RKO (cell line): ENCODE measurements around the gene GPR155.
"Not testable (repeated sequence)": the region's sequence is repeated elsewhere in the genome, so short reads cannot be mapped to it uniquely, and the experiment has no call there.

Source experiments
- DNase-seq: peaks from one replicate; pipeline ENCODE4 v3.0.0-alpha.2; 2016; ENCODE audit warnings: low spot score

GPR155 gene

DNA sequence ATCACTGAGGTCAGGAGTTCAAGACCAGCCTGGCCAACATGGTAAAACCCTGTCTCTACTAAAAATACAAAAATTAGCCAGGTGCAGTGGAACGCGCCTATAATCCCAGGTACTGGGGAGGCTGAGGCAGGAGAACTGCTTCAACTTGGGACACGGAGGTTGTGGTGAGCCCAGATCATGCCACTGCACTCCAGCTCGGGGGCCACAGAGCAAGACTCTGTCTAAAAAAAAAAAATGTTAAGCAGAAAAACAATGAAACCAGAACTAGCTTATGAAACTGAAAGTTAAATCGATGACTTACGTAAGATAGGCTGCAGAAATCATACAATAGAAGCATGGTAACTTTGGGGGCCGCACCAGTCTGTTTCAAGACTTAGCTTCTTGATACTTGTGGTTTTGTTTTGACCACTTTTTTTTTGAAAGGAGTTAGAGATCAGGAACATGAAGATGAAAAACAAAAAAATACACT lies 6.2 kb upstream of the GPR155 start:
- no peak for DNase-seq

DNA sequence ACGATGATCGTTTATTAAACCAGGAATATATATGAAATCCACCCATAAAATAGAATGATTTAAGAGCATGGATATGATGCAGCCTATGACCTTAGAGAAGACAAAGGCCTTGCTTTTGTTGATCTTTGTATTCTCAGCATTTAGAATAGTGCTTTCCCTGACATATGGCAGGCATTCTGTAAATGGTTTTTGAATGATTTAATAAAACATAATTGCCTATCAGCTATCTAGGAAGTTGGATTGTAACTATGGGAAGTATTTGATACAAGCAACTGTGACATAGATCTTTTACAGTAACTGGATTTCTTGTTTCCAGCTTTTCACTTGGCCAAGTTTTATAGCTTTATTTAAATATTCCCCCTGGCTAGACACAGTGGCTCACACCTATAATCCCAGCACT lies 5.1 kb upstream of the GPR155 start:
- no peak for DNase-seq

DNA sequence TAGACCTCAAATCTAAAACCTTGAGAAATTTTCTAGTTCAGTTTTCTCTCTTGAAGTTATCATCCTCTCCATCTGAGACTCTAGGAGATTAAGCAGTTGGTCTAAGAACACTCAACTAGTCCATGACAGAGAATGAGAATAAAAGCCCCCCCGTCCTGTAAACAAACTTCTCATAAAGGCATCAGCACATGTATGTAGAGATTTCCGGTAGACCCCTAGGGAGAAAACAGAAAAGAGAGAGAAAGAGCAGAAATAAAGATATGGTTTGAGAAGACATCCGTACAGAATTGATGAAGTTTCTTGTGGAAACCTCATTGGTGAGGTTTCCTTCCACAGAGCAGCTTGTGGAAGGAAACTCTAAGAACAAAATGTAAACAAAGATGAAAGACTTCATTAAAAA lies 3.2 kb upstream of the GPR155 start:
- DNase-seq: no peak

DNA sequence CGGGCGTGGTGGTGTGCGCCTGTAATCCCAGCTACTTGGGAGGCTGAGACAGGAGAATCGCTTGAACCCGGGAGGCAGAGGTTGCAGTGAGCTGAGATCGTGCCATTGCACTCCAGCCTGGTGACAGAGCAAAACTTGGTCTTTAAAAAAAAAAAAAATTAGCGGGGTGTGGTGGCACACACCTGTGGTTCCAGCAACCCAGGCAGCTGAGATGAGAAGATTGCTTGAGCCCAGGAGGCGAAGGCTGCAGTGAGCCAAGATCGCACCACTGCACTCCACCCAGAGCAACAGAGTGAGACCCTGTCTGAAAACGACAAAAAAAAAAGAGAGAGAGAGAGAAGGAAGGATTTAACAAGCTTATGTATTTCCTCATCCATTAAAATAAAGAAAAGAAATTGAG lies 2.7 kb upstream of the GPR155 start:
- DNase-seq: not testable (repeated sequence)

- no peak for DNase-seq
These were observed 962 bp upstream of the GPR155 start for GRCh38 chr2:174487820-174488162.

GRCh38 chr2:174487108-174487819 lies 435 bp upstream of the GPR155 start:
- peak; percentile 97 for DNase-seq

- DNase-seq: peak; percentile 60
These were observed 854 bp downstream of the GPR155 start for GRCh38 chr2:174485788-174486562.

DNA sequence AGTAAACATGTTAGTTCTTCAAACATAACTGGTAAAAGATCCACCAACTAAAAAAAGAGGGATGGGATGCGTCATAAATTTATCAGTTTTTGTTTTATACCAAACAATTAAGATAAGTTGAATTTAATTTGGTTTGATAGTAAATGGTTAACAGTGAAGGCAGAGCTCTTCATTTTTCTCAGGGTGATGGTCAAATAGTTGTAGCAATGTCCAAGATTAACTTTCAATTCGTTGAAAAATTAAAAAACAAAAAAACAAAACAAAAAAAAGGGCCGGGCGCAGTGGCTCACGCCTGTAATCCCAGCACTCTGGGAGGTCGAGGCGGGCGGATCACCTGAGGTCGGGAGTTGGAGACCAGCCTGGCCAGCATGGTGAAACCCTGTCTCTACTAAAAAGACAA lies 1.8 kb downstream of the GPR155 start:
- not testable (repeated sequence) for DNase-seq

DNA sequence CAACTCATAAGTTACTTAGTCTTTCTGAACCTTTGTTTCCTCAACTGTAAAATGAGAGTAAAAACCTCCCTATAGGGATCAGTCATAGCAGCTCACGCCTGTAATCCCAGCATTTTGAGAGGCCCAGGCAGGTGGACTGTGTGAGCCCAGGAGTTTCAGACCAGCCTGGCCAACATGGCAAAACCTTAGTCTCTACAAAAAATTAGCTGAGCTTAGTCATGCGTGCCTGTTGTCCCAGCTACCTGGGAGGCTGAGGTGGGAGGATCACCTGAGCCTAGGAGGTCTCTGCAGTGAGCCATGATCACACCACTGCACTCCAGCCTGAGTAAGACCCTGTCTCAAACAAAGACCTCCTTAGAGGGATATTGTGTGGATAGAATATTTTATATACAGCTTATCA lies 2.3 kb downstream of the GPR155 start:
- DNase-seq: no peak

DNA sequence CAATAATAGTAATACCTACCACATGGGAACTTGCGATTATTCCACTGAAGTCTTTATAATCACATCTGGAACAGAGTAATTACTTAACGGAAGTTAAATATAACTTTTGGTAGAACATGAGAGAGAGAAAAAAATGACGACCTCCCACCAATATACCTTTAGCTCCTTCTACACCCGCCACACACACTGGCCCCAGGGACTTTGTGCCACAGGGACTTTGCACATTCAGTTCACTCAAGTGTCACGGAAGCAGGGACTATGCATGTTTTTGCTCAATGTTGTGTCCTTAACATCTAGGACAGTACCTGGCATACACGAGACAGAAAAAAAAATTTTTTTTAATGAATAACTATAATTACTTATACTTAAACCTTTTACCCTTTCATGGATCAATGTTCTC lies 4.0 kb downstream of the GPR155 start:
- DNase-seq: no peak

- DNase-seq: no peak
These were observed 9.1 kb downstream of the GPR155 start for GRCh38 chr2:174477759-174478158.

- DNase-seq: no peak
These were observed 13.0 kb downstream of the GPR155 start for GRCh38 chr2:174473796-174474195.

DNA sequence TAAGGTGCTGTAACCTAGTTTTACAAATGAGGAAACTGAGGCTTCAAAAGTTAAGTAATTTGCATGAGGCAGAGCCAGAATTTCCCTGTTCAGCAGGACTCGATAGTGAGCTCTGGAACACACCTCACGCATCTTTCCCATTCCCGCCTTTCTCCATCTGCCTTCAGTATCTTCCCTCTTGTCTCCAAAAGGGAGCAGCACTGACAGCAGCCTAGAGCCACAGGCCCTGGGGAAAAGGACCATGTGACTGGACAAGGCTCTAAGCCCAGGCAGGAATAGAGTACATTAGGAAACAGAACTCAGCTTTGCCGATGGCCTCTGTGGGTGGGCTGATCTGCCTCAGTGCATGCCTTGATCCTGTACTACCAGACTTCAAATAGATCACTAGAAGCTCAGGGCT lies 21.5 kb downstream of the GPR155 start:
- DNase-seq: peak; percentile 8

GRCh38 chr2:174461221-174461620 lies 25.6 kb downstream of the GPR155 start:
- no peak for DNase-seq

DNA sequence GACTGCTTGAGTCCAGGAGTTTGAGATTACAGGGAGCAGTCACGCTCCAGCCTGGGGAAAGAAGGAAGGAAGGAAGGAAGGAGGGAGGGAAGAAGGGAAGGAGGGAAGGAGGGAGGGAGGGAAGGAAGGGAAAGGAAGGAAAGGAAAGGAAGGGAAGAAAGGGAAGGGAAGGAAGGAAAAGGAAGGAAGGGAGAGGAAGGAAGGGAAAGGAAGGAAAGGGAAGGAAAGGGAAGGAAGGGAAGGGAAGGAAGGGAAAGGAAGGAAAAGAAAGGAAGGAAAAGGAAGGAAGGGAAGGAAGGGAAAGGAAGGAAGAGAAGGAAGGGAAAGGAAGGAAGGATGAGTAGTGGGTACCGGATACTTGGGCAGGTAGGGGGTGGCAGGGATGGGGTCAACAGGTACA lies 32.3 kb downstream of the GPR155 start:
- DNase-seq: no peak

- no peak for DNase-seq
These were observed 36.6 kb downstream of the GPR155 start for GRCh38 chr2:174450021-174450816.

- DNase-seq: no peak
These were observed 37.8 kb downstream of the GPR155 start for GRCh38 chr2:174449033-174449432.

DNA sequence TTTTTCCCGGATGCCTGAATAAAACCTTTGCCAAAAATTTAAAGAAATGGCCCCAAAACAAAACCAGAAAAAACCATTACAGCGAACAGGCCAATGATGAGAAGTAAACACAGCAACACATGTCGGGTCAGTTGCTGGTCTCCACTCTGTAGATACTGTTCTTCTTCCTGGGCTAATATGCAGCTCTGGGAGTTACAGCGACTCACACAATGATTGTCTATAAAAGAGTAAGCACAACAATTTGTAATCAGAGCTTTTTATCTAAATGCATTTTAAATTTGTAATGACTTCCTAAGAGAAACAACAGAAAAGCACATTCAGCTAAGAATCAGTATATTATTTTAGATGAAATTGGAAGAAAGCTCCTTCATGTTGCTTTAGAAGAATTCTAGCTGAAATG lies 40.3 kb downstream of the GPR155 start:
- DNase-seq: no peak

- no peak for DNase-seq
These were observed 41.6 kb downstream of the GPR155 start for GRCh38 chr2:174445248-174445647.

DNA sequence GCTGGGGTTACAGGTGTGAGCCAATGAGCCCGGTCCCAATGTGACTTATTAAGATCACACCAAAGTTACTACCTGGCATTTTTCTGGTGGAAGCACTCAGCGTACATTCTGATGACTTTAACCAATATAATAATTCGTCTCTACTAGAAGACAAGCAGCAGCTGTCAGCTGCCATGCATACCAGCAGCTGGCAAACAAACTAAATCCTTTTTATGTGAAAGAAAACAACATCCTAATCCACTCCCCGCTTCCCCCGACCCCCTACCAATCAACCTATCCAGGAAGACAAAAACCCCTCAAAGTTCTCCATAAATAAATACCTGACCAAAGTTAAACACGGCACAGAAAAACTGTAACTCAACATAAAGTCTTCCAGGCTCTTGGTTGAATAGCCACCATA lies 42.1 kb downstream of the GPR155 start:
- no peak for DNase-seq

DNA sequence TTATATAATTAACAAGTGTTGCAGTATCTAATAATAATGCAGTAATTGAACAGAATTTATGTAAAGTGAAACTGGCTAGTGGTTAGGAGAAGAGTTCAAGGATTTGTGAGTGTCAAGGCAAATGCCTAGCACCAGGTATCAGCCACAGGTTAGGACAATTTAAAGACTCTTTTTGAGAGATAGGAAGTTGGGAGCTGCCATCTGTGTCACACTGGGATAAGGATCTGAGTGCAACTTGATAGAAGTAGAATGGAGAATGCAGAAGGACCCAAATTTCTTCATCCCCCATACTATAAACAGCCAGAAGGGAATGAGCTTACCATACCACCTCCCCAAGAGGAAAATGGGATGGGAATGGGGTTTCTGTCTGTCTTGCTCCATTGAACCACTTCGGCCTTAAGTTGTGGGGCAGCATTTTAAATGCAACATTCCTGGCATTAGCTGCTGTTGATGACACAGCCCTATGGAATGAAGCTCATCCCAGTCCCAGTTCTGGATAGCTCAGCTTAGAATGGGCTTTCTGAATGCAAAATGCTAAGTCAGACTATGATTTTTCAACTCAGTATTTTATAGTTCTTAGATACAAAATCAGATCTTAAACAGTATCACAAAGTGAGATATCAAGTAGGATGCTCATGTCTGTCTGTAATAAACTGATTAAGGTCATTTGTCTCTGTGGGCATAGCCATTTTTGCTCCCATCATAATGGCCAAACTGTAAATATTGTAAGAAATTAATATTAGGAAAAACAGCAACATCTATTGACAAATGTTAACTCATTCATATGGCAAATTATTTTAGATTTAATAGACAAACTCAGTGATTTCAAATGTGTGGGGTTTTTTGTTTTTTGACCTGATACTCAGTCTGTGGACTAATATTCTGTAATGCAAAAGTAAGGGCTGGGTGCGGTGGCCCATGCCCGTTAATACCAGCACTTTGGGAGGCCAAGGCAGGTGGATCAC lies 44.0 kb downstream of the GPR155 start:
- peak; percentile 22 for DNase-seq

DNA sequence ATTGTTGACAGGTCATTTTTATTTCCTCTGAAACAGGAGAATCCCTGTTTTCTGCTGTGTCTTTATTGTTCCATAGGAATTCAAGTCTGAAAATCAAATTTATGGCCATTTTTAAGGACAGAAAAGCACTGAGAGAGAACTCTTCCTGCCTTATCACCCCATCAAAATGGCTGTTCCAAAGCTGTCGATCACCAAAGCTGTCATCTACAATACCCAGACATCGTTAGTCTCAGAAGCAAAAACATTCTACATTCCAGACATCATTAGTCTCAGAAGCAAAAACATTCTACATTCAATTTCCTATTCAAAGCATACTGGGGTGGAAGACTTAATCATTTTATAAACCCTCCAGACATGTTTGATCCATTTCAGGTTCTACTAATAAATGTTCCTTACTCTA lies 46.9 kb downstream of the GPR155 start:
- DNase-seq: no peak
